NCI-H345 treated with DMSO at 0.1 percent for 48 hours (cell line): ENCODE data around the gene MEGF10.

Source experiments
- DNase-seq: peaks from one replicate; lab custom pipeline; 2025; ENCODE audit not compliant: unreplicated experiment; lab: John Stamatoyannopoulos, UW

Gene MEGF10

GRCh38 chr5:127324756-127325155, 34.2 kb downstream of the MEGF10 start:
- DNase-seq = no peak

GRCh38 chr5:127326431-127326830, 35.8 kb downstream of the MEGF10 start:
- DNase-seq = no peak

DNA sequence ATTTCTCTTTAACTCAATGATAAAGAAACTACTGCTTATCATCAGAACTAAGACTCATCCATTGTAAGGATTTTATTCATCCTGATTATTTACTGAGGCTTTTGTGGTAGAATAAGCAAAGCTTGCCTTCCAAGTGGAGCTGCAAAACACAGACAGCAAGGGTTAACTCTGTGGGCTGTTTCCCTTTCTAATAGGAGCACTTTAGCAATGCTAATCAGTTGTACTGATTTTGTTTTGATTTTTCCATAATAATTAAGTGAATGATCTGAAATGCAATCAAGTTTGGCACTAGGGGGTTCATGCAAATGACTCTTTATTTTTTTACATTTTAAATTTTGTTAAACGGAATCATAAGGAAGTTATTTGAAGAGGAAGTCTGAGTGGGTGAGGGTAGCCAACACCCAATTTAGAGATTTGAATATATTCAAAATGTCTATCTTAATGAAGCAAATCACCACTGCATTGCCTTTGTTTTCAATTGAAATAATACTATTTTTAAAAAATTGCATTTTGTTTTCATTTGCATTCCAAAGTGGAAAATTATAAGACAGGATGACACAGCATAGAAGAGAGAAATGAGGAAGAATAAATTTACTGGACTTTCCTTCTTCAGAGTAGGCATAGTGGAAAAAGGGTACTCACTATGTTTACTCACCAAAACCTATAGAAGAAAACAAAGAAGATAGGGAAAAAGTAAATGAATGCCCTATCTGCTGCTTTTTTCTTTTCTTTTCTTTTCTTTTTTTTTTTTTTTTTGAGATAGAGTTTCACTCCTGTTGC, 36.6 kb downstream of the MEGF10 start:
- no peak for DNase-seq

- no peak for DNase-seq
Measured at GRCh38 chr5:127330116-127330515, 39.5 kb downstream of the MEGF10 start.

GRCh38 chr5:127331890-127332649, 41.5 kb downstream of the MEGF10 start:
- no peak for DNase-seq

GRCh38 chr5:127333483-127333882, 42.9 kb downstream of the MEGF10 start:
- DNase-seq = no peak

DNA sequence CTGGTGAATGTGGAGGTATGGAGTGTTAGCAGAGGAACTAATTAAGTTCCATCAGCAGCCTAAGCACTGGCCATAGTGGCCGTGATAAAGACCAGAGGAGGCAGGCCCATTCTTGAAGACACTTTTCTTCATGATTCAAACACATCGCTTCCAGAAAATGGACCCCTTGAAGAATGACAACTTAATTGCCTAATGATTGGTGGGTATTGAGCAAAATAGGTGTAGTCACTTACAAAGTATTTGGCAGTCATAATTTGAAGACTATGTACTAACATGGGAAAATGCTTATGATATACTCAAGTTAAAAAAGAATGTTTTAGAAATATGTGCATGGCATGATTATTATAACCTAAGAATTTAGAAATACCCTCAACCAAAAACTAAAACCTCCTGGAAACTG, 44.8 kb downstream of the MEGF10 start:
- no peak for DNase-seq

DNA sequence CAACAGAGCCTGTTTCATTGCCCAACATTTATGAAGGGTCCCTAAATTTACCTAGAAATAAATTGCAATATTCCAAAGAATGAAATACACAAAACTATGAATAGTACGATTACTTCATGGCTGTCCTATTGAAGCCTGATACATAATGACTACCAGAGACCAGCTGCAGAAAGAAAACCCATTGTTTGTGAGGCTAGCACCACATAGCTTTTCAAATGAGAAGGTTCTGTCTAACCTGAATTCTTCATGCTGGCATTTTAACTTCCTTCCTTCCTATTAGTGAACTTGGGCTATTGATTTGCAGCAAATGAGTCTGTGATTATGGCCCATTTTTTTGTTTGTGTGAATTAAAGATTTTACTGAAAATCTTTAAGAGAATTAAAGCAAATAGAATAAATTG, 47.3 kb downstream of the MEGF10 start:
- no peak for DNase-seq

- DNase-seq = no peak
Measured at GRCh38 chr5:127338501-127338900, 47.9 kb downstream of the MEGF10 start.

- DNase-seq = no peak
Measured at GRCh38 chr5:127340606-127341005, 50.0 kb downstream of the MEGF10 start.

GRCh38 chr5:127342364-127342763, 51.8 kb downstream of the MEGF10 start:
- no peak for DNase-seq

- no peak for DNase-seq
Measured at GRCh38 chr5:127343313-127343712, 52.7 kb downstream of the MEGF10 start.

DNA sequence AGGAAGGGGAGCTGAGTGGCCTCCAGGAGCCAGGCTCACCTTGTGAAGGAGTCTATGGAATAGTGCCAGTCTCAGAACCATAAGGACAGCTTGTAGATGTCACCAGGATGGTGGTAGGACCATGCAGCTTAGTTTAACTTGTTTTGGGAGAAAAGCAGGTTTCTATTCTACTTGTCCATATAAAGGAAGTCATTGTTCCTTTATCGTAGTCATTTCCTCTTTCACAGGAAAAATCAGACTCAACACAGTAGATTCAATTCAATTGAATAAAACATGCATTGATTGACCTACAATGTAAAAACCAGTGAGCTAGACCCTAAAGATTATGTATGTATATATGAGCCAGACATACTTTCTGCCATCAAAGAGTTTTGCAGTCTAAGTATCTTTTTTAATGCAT, 53.3 kb downstream of the MEGF10 start:
- DNase-seq = no peak

GRCh38 chr5:127344931-127345330, 54.3 kb downstream of the MEGF10 start:
- DNase-seq = no peak

GRCh38 chr5:127351418-127351817, 60.8 kb downstream of the MEGF10 start:
- no peak for DNase-seq

DNA sequence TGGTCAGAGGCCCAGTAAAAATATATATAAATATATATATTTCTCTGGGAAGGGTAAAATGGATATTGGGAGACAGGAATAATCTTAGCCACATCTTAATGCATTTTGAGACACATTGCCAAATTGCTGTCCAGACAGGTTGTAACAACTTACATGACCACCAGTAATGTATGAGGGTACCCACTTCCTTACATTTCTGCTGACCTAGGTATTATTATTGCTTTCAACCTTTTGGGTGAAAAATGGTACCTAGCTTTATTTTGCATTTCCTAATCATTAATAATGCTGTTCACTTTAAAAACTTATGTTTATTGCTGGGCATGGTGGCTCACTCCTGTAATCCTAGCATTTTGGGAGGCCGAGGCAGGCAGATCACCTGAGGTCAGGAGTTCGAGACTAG, 61.5 kb downstream of the MEGF10 start:
- DNase-seq = no peak

DNA sequence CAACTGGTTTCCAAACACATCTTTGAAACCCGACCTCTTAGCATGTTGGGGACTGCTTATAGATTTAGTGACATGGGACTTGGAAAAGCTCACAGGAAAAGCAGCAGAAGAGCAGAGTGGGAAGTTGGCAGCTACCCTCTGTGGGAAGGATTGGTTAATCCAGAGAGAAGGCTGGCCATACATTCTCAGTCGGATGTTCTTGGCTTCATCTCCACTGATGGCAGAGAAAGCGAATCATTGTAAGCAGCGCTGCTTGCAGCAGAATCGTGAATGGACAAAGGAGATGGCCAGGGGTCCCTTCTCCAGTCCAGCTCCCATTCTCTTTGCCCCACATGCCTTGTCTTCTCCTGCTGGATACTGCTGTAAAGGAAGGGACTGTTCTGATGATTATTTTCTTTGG, 62.7 kb downstream of the MEGF10 start:
- DNase-seq = no peak

DNA sequence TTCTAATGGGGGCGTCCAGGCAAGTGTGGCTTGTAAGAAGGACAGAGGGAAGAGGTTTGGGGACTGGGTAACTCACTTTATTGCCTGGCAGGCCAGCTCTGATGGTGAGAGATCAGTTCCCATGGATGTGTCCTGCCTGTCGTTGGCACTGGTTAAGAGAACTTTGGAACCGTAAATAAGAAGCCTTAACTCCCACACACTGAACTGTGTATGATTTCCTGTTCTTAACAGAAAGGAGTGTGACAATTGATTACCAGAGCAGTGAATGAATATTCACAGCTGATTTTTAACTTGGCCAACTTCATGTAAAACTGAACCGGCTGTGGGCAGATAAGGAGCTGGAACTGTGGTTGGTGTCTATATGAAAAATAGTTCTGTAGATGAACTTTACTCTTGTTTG, 63.2 kb downstream of the MEGF10 start:
- no peak for DNase-seq

- DNase-seq = no peak
Measured at GRCh38 chr5:127355337-127355736, 64.7 kb downstream of the MEGF10 start.

- no peak for DNase-seq
Measured at GRCh38 chr5:127358284-127358683, 67.7 kb downstream of the MEGF10 start.

DNA sequence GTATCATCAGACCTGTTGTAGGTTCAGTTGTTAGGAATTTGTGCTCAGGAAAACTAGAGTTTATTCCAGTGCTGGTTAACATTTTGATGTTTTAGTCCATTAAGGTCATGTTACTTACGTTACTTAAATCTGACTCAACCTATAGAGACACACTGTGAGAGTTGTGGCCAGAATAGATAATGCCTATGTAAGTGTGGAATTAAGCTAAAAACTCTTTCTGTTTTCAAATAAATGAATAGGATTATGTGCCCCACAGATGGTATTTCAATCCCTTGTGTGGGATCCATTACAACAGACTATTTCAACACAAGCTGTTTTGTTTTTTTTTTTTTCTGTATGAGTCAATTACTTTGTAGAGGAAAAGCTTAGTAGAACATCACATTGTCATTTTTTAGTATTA, 68.1 kb downstream of the MEGF10 start:
- DNase-seq = no peak

GRCh38 chr5:127359502-127359901, 68.9 kb downstream of the MEGF10 start:
- DNase-seq = no peak

DNA sequence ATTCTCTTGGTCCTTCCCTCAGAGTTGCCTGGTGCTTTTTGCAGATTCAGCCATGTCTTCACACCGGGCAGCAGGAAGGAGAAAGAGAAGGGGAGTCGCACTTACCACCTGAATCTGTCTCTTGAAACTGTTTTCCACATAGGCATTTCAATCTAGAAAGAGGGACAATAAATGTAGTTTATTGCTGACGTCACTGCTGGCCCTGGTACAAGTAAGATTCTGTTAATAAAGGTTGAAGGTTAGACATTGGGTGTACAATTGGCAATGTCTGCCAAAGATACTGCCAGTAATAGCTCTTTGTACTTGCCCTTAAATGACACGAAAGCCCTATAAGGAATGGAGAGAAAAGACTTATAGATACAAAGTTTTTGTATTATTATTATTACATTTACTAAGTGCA, 72.8 kb downstream of the MEGF10 start:
- no peak for DNase-seq
